ENCODE results near the gene UBE2J1.
"Not testable (repeated sequence)": the region's sequence is repeated elsewhere in the genome, so short reads cannot be mapped to it uniquely, and the experiment has no call there.

The UBE2J1 gene

GRCh38 chr6:89320012-89320559 is 32.4 kb downstream of the UBE2J1 start:
- DNase-seq (ENCODE audit: low read depth, low spot score): no peak

- DNase-seq (ENCODE audit: low read depth, low spot score): no peak
These were observed 35.5 kb downstream of the UBE2J1 start for GRCh38 chr6:89317067-89317466.

GRCh38 chr6:89315249-89315885 is 37.2 kb downstream of the UBE2J1 start, which contains the start of gene GABRR2:
TSS of gene GABRR2 (minus strand) at chr6:89315299. CDS start at chr6:89315165, 134 bp downstream.
- DNase-seq (ENCODE audit: low read depth, low spot score): no peak

- DNase-seq (ENCODE audit: low read depth, low spot score): no peak
These were observed 37.8 kb downstream of the UBE2J1 start for GRCh38 chr6:89314692-89315091.

GRCh38 chr6:89313006-89313405 is 39.5 kb downstream of the UBE2J1 start:
- DNase-seq (ENCODE audit: low read depth, low spot score): no peak

- DNase-seq (ENCODE audit: low read depth, low spot score): peak; percentile 29
These were observed 40.5 kb downstream of the UBE2J1 start for GRCh38 chr6:89311853-89312531.

- DNase-seq (ENCODE audit: low read depth, low spot score): no peak
These were observed 41.0 kb downstream of the UBE2J1 start for GRCh38 chr6:89311530-89311852.

- no peak for DNase-seq (ENCODE audit: low read depth, low spot score)
These were observed 41.6 kb downstream of the UBE2J1 start for GRCh38 chr6:89310929-89311328.

GRCh38 chr6:89308525-89309395 is 43.8 kb downstream of the UBE2J1 start:
- DNase-seq (ENCODE audit: low read depth, low spot score): no peak

- not testable (repeated sequence) for DNase-seq (ENCODE audit: low read depth, low spot score)
These were observed 48.0 kb downstream of the UBE2J1 start for GRCh38 chr6:89304517-89304916.

GRCh38 chr6:89302936-89303335 is 49.6 kb downstream of the UBE2J1 start:
- no peak for DNase-seq (ENCODE audit: low read depth, low spot score)

- DNase-seq (ENCODE audit: low read depth, low spot score): no peak
These were observed 50.2 kb downstream of the UBE2J1 start for GRCh38 chr6:89302195-89302770.

GRCh38 chr6:89301586-89302194 is 50.8 kb downstream of the UBE2J1 start:
- DNase-seq (ENCODE audit: low read depth, low spot score): no peak

- no peak for DNase-seq (ENCODE audit: low read depth, low spot score)
These were observed 53.1 kb downstream of the UBE2J1 start for GRCh38 chr6:89299466-89299850.

GRCh38 chr6:89298680-89299465 is 53.6 kb downstream of the UBE2J1 start:
- DNase-seq (ENCODE audit: low read depth, low spot score): no peak

GRCh38 chr6:89297695-89298351 is 54.7 kb downstream of the UBE2J1 start:
- DNase-seq (ENCODE audit: low read depth, low spot score): peak; percentile 31

GRCh38 chr6:89295981-89296380 is 56.5 kb downstream of the UBE2J1 start:
- DNase-seq (ENCODE audit: low read depth, low spot score): no peak

- DNase-seq (ENCODE audit: low read depth, low spot score): not testable (repeated sequence)
These were observed 57.4 kb downstream of the UBE2J1 start for GRCh38 chr6:89295116-89295515.

GRCh38 chr6:89291256-89291819 is 61.2 kb downstream of the UBE2J1 start:
- no peak for DNase-seq (ENCODE audit: low read depth, low spot score)

All from smooth muscle cell of the brain vasculature (primary cell).